Ishikawa (cell line): ENCODE measurements around the gene LGI4.

Experiments used
- CEBPB ChIP-seq: IDR thresholded peaks from 2 replicates; pipeline ENCODE4 v1.6.1; 2012
- CREB1 ChIP-seq: IDR thresholded peaks from 2 replicates; pipeline ENCODE4 v1.6.1; 2012; ENCODE audit warnings: low read depth
- EGR1 ChIP-seq: IDR thresholded peaks from 2 replicates; pipeline ENCODE4 v1.6.1; 2012
- EP300 ChIP-seq: IDR thresholded peaks from 2 replicates; pipeline ENCODE4 v1.6.1; 2012; ENCODE audit warnings: borderline replicate concordance
- FOXM1 ChIP-seq: IDR thresholded peaks from 2 replicates; pipeline ENCODE4 v1.6.1; 2012; ENCODE audit warnings: low read depth, borderline replicate concordance
- NFIC ChIP-seq: IDR thresholded peaks from 2 replicates; pipeline ENCODE4 v1.6.1; 2012
- RAD21 ChIP-seq: IDR thresholded peaks from 2 replicates; pipeline ENCODE4 v1.6.1; 2012; ENCODE audit warnings: low read depth
- TAF1 ChIP-seq: IDR thresholded peaks from 2 replicates; pipeline ENCODE4 v1.6.1; 2012; ENCODE audit warnings: low read depth, mild to moderate bottlenecking
- TCF12 ChIP-seq: IDR thresholded peaks from 2 replicates; pipeline ENCODE4 v1.6.1; 2012; ENCODE audit warnings: low read depth
- TEAD4 ChIP-seq: IDR thresholded peaks from 2 replicates; pipeline ENCODE4 v1.6.1; 2012
- YY1 ChIP-seq: IDR thresholded peaks from 2 replicates; pipeline ENCODE4 v1.6.1; 2012; ENCODE audit warnings: low read depth
- ZBTB7A ChIP-seq: IDR thresholded peaks from 2 replicates; pipeline ENCODE4 v1.6.1; 2012; ENCODE audit warnings: low read depth
- TF ChIP-seq, protein P1 (sequence below): IDR thresholded peaks from 2 replicates; pipeline ENCODE4 v1.6.1; 2012
- TF ChIP-seq, protein P2 (sequence below): IDR thresholded peaks from 2 replicates; pipeline ENCODE4 v1.6.1; 2012; ENCODE audit warnings: low read depth, mild to moderate bottlenecking
- TF ChIP-seq, protein P3 (sequence below): IDR thresholded peaks from 2 replicates; pipeline ENCODE4 v1.6.1; 2012

The LGI4 gene

DNA sequence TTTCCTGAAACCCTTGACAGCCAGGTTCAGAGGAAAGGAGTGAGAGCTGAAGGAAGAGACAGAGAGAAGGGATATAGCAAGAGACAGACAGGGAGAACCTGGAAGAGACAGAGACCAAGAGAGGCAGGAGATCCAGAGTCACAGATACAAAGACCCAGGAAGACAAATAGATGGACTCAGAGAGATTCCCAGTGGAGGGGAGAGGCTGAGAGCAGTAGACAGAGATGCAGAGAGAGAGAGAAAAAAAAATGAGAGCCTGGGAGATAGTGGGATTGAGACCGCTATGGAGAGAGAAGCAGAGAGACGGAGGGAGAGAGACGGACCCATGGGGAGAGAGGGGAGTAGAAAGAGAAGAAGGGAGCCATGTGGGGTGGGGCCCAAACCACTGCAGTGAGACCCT is 9.0 kb upstream of the LGI4 start:
- no peak for TF ChIP-seq RAD21
- TF ChIP-seq, protein P1, sequence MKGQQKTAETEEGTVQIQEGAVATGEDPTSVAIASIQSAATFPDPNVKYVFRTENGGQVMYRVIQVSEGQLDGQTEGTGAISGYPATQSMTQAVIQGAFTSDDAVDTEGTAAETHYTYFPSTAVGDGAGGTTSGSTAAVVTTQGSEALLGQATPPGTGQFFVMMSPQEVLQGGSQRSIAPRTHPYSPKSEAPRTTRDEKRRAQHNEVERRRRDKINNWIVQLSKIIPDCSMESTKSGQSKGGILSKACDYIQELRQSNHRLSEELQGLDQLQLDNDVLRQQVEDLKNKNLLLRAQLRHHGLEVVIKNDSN: no peak
- TF ChIP-seq TCF12: no peak
- TF ChIP-seq FOXM1: no peak
- no peak for TF ChIP-seq TEAD4
- TF ChIP-seq CEBPB: no peak
- TF ChIP-seq TAF1: no peak
- no peak for TF ChIP-seq CREB1
- no peak for TF ChIP-seq EP300
- TF ChIP-seq, protein P2, sequence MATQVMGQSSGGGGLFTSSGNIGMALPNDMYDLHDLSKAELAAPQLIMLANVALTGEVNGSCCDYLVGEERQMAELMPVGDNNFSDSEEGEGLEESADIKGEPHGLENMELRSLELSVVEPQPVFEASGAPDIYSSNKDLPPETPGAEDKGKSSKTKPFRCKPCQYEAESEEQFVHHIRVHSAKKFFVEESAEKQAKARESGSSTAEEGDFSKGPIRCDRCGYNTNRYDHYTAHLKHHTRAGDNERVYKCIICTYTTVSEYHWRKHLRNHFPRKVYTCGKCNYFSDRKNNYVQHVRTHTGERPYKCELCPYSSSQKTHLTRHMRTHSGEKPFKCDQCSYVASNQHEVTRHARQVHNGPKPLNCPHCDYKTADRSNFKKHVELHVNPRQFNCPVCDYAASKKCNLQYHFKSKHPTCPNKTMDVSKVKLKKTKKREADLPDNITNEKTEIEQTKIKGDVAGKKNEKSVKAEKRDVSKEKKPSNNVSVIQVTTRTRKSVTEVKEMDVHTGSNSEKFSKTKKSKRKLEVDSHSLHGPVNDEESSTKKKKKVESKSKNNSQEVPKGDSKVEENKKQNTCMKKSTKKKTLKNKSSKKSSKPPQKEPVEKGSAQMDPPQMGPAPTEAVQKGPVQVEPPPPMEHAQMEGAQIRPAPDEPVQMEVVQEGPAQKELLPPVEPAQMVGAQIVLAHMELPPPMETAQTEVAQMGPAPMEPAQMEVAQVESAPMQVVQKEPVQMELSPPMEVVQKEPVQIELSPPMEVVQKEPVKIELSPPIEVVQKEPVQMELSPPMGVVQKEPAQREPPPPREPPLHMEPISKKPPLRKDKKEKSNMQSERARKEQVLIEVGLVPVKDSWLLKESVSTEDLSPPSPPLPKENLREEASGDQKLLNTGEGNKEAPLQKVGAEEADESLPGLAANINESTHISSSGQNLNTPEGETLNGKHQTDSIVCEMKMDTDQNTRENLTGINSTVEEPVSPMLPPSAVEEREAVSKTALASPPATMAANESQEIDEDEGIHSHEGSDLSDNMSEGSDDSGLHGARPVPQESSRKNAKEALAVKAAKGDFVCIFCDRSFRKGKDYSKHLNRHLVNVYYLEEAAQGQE: no peak
- TF ChIP-seq EGR1: no peak
- TF ChIP-seq, protein P3, sequence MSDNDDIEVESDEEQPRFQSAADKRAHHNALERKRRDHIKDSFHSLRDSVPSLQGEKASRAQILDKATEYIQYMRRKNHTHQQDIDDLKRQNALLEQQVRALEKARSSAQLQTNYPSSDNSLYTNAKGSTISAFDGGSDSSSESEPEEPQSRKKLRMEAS: no peak
- TF ChIP-seq NFIC: no peak
- TF ChIP-seq YY1: no peak

DNA sequence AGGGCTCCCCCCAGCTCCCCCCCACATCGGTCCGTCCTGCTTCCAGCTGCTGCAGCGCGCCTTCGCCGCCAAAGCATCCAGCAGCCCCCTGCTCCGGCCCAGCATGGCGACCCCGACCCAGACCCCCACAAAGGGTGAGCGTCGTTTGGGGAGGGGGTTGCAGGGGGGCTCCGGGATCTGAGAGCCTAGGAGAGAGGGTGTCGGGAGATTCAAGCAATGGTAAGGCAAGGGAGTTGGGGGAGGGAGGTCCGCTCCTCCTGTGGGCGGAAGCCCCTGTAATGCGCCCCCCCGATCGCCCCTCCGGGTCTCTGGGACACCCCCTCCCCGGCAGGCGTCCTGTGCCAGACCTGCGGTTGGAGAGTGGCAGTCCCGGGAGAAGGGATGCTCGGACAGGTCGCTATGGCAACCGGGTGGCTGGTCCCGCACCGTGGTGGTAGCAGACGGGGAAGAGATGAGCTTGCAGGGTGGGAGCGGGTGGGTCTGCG is 8.4 kb upstream of the LGI4 start, which contains the start of gene FXYD7:
Gene FXYD7, plus strand, starts transcription at position 25 of the 485 bp plus-strand sequence. Its CDS starts 79 bp downstream, at position 104.
- TF ChIP-seq TEAD4 (no peak), RAD21 (no peak), CEBPB (no peak), YY1 (no peak), ZBTB7A (no peak; the same call in none of the 2 replicates), EGR1 (no peak), FOXM1 (no peak), EP300 (no peak), TAF1 (no peak), NFIC (no peak), TCF12 (no peak)
- TF ChIP-seq, protein P3: no peak
- TF ChIP-seq, protein P2: no peak

DNA sequence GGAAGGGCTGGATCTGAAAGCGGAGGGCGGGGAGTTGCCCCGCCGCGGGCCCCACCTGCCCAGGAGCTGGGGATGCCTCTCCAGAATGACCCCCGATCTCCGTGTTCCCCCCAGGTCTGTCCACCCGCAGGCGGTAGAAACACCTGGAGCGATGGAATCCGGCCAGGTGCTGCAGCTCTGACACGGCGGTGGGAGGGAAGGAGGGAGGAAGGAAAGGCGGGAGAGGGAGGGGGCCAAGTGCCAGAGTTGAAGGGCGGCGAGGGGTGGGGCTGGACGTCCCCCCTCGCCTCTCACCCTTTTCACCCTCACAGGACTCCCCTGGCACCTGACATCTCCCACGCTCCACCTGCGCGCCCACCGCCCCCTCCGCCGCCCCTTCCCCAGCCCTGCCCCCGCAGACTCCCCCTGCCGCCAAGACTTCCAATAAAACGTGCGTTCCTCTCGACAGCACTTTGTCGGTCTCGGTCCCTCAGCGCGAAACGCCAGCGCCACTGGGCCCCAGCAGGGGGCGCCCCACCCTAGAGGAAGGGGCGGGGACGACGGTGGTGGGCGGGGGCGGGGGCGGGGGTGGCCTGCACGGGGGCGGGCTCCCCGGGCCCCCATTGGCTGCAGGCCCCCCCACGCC is 7.9 kb upstream of the LGI4 start:
- TF ChIP-seq NFIC: peak; percentile 44
- 0 out of 2 replicates have a peak, but pooled peaks have one; percentile 2 for TF ChIP-seq EGR1
- TF ChIP-seq, protein P3: 0 out of 2 replicates have a peak, but pooled peaks have one; percentile 11
- TF ChIP-seq TAF1: no peak
- TF ChIP-seq TCF12: no peak
- 0 out of 2 replicates have a peak, but pooled peaks have one; percentile 19 for TF ChIP-seq ZBTB7A
- peak; percentile 35; the same call in 1 of the 2 replicates for TF ChIP-seq RAD21

DNA sequence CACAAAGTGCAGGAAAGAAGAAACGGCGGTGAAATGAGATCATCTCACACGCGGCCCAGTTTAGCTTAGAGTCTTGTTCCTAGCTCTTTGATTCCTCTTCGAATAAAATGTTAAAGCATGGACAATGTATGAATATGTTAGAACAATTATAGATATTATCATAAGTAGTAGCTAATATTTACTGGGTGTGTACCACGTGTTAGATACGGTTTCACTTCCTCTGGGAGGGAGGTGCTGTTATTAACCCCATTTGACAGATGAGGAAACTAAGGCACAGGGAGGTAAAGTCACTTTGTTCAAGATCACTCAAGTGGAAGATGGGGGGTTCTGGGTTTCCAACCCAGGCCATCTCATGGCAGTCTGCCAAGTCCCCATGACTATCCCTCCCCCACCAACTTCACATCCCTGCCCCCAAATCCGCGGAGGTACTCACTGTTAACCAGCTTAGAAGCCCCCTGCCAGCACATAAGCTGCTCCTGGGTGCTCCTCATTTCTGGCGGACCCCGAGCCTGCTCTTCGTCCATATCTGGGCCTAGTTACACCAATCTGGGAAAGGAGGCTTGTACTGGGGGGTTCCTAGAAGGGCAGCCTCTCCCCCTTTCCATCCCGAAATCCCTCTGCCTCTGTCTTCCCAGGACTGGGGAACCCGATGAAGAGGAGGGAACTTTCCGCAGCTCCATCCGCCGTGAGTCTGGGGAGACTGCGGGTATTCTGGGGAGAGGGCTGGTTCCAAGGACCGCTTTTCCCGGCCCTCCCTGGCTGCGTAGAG is 7.2 kb upstream of the LGI4 start:
- TF ChIP-seq CREB1: no peak
- peak; percentile 12; the same call in 1 of the 2 replicates for TF ChIP-seq NFIC

DNA sequence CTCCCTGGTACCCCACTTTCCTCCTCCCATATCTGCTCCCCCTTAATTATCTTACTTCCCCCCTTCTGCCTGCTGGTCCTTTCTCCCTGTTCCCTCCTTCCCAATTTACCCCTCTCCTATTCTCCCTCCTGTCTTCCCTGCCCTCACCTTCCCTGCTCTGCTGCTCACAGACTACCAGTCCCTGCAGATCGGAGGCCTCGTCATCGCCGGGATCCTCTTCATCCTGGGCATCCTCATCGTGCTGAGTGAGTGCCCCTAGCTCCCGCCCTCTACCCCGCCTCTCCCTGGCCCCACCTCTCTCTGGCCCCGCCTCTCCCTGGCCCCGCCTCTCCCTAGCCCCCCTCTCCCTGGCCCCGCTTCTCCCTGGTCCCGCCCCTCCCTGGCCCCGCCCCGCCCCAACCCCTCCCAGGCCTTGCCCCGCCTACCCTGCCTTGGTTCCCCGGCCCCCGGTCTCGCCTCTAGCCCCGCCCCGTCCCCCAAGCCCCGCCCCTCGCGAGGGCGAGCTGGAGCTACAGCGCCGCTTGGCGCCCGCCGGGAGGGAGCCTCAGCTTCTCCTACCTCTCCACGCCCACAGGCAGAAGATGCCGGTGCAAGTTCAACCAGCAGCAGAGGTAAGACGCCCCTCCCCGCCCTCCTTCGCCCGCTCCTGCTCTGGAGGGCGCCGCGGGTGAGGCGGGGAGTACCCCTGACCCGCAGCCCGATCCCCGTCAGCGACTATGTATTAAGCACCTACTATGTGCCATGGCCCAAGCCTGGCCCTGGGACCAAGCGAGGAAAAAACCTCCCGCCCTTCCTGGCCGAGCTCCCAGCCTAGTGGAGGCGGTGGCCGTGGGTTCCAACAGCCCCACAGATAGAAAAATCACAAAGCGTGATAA is 6.3 kb upstream of the LGI4 start:
- no peak for TF ChIP-seq TEAD4
- TF ChIP-seq EP300: no peak
- TF ChIP-seq, protein P1: no peak
- no peak for TF ChIP-seq EGR1
- TF ChIP-seq, protein P3: peak; percentile 20; the same call in 1 of the 2 replicates
- peak; percentile 50; the same call in 1 of the 2 replicates for TF ChIP-seq ZBTB7A
- TF ChIP-seq RAD21: peak; percentile 64
